ENCODE data around the gene WAPL.

DNA sequence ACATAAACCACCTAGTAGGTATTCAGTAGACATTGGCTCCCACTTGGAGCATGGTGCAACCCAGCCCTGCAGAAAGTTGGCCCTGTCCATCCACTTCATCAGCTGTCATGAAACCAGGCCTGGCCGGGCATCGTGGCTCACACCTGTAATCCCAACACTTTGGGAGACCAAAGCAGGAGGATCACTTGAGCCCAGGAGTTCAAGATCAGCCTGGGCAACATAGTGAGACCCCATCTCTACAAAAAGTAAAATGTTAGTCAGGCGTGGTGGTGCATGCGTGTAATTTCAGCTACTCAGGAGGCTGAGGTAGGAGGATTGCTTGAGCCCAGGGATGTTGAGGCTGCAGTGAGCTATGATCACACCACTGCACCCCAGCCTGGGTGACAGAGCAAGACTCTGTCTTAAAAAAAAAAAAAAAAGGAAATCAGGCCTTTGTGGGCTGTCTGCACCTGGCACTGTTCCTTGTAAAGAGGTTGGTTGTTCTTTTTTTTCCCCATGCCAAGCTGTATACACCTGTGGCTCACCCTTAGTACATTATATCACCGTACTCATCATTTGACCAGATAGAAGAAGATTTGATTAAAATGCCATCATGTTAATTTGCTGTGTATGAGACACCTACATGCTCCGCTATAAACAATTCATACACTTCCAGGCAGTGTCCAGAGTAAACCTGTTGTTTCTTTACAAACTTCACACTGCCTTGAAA, 109.6 kb downstream of the WAPL start:
- TF ChIP-seq, protein P1, sequence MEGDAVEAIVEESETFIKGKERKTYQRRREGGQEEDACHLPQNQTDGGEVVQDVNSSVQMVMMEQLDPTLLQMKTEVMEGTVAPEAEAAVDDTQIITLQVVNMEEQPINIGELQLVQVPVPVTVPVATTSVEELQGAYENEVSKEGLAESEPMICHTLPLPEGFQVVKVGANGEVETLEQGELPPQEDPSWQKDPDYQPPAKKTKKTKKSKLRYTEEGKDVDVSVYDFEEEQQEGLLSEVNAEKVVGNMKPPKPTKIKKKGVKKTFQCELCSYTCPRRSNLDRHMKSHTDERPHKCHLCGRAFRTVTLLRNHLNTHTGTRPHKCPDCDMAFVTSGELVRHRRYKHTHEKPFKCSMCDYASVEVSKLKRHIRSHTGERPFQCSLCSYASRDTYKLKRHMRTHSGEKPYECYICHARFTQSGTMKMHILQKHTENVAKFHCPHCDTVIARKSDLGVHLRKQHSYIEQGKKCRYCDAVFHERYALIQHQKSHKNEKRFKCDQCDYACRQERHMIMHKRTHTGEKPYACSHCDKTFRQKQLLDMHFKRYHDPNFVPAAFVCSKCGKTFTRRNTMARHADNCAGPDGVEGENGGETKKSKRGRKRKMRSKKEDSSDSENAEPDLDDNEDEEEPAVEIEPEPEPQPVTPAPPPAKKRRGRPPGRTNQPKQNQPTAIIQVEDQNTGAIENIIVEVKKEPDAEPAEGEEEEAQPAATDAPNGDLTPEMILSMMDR (IDR thresholded peaks at IDR 0.05) = no peak
- TF ChIP-seq POLR2AphosphoS5 (IDR thresholded peaks at IDR 0.05) (no peak), POLR2A (IDR thresholded peaks at IDR 0.05) (no peak)

Data from breast epithelium (tissue), 3 donors.